Heart left ventricle (tissue), 16 donors: Measurements from ENCODE around the gene MAS1L. TPM values are rescaled to one million over a fixed set of nuclear protein-coding genes. Genes with fewer than 3 reads are reported as not detected.

ENCODE experiments used
- ATAC-seq, 4 donors: fragments of 200-7000 bp; cut with Tn5 transposase; one replicate each; pipeline ENCODE4 v1.9.1; 2020 to 2022; ENCODE audit warnings: moderate library complexity in 4 of 4, mild to moderate bottlenecking in 3 of 4, moderate number of reproducible peaks in 1 of 4
- DNase-seq, 5 donors: peaks; one replicate each; pipeline ENCODE4 v3.0.0-alpha.2; 2020
- H3K27ac ChIP-seq, 12 donors: fragments of 200-600 bp; sonication (generic) in 4 of 12; one replicate each; pipeline versions ENCODE4 v1.5.0 to v1.8.0; 2016 to 2022; ENCODE audit warnings: mild to moderate bottlenecking in 2 of 12
- H3K27me3 ChIP-seq, 9 donors: fragments of 200-600 bp; sonication (generic) in 2 of 9; one replicate each; pipeline versions ENCODE4 v1.5.1 to v1.8.0; 2016 to 2022; ENCODE audit warnings: mild to moderate bottlenecking in 3 of 9
- H3K36me3 ChIP-seq, 9 donors: fragments of 200-600 bp; sonication (generic) in 2 of 9; one replicate each; pipeline versions ENCODE4 v1.5.0 to v1.8.0; 2018 to 2022; ENCODE audit warnings: mild to moderate bottlenecking in 2 of 9
- H3K4me1 ChIP-seq, 12 donors: fragments of 200-600 bp; sonication (generic) in 4 of 12; one replicate each; pipeline versions ENCODE4 v1.5.0 to v1.8.0; 2016 to 2022; ENCODE audit warnings: mild to moderate bottlenecking in 3 of 12
- H3K4me3 ChIP-seq, 12 donors: fragments of 200-600 bp; sonication (generic) in 4 of 12; one replicate each; pipeline versions ENCODE4 v1.5.0 to v1.8.0; 2017 to 2022; ENCODE audit warnings: mild to moderate bottlenecking in 9 of 12, moderate library complexity in 4 of 12
- H3K9me3 ChIP-seq, 12 donors: fragments of 200-600 bp; sonication (generic) in 4 of 12; one replicate each; pipeline versions ENCODE4 v1.5.0 to v1.8.0; 2016 to 2022; ENCODE audit warnings: mild to moderate bottlenecking in 1 of 12
- CTCF ChIP-seq, 12 donors: fragments of 200-600 bp; sonication (generic) in 4 of 12; IDR thresholded peaks; one replicate each; pipeline versions ENCODE4 v1.5.0 to v1.8.0; 2018 to 2022; ENCODE audit warnings: antibody characterized with exemption in 12 of 12, mild to moderate bottlenecking in 5 of 12
- POLR2A ChIP-seq, 2 donors: fragments of 450-650 bp; IDR thresholded peaks; one replicate each; pipeline ENCODE4 v1.6.1; 2017; ENCODE audit warnings: antibody characterized with exemption in 2 of 2, mild to moderate bottlenecking in 2 of 2, moderate library complexity in 2 of 2
- WGBS, 4 donors: extraction: QIAGEN DNeasy Blood & Tissue Kit in 2 of 4; methylation state at CpG; one replicate each; pipeline versions ENCODE4 v1.1.5 to v1.1.7; 2013 to 2018; 5-methylcytosine and 5-hydroxymethylcytosine counted together
- intact Hi-C, 10 donors: fragments of 100-400 bp; cut with DNase I; formaldehyde crosslinking; loops; one replicate each; pipeline versions ENCODE4 v1.11.1 to v1.14.2; 2022
- polyA plus RNA-seq, 2 donors: library from polyadenylated mRNA; stranded (reverse); fragments of 200-250 nt; gene quantifications; one replicate each; pipeline ENCODE4 v1.2.3, GENCODE V29; 2013
- total RNA-seq, 9 donors: library from RNA; depleted of rRNA in 2 of 9; stranded (reverse); fragments of >200 nt in 2 of 9; fragmentation: NEBNext Ultra II Directional in 3 of 9; extraction: Animal tissue kit (Norgen Biotek cat#: 25700) in 3 of 9; gene quantifications; one replicate each; pipeline versions ENCODE4 v1.1.0 to v1.2.4, GENCODE V29; 2016 to 2023
- donor health status: ischemic (EF 13 %, LVEDD 7.1; RV severe dilation, severe dysfunction).
- donor health status: healthy with polysubstance abuse.
- donor health status: DM: no; HTN: yes; CAD: no.
- donor health status: DM: no; HTN: no; CAD: no.
- donor health status: ischemic (EF 25% LVEDD 6.9; RV normal size, moderate dysfunction).
- donor health status: ischemic (EF 25% LVEDD 5.7; RV mildly dilated, moderate dysfunction).
- donor health status: healthy.
- donor health status: DM: yes; HTN: yes; CAD: no.
- donor health status: ischemic (EF 35%, LVEDD 5.7; RV mildly dilated, moderate dysfunction).
- donor health status: nonischemic (EF 11% LVEDD 7.7; RV severe dilation, severe dysfunction).
- donor health status: DM: yes; HTN: yes; CAD: no.
- donor health status: PGD.
- donor health status: ischemic (EF 29% LVEDD 5.4; RV normal size, mild dysfunction).
- donor health status: nonischemic (EF 23%, LVEDD 6.1; RV moderate dilation, normal function).

The MAS1L gene
- total and polyA plus RNA-seq, 11 donors: not detected

GRCh38 chr6:29517728-29518440 lies 30.1 kb upstream of the MAS1L start:
- H3K36me3 ChIP-seq: no peaks in the 10 kb centered on the region
- H3K4me3 ChIP-seq: no peak overlapping the region
- DNase-seq (no peak), ATAC-seq (no peak)
- H3K9me3 ChIP-seq: peaks cover 0 to 3% (median 0%) of the 10 kb centered on the region in 12 donors
- TF ChIP-seq POLR2A (IDR thresholded peaks at IDR 0.05) (no peak), CTCF (IDR thresholded peaks at IDR 0.05) (no peak)
- no peak overlapping the region for H3K27ac ChIP-seq
- H3K4me1 ChIP-seq: no peaks in the 10 kb centered on the region
- H3K27me3 ChIP-seq: no peaks in the 10 kb centered on the region
- intact Hi-C loops: no loop called here
- 68 to 75% (median 73%) methylated on average over 4 to 7 of the region's 7 CpGs for WGBS, 4 donors

- 71 to 86% (median 78%) methylated on average over 1 of the region's 1 CpG for whole genome bisulfite sequencing, 4 donors
- ATAC-seq: no peak
- TF ChIP-seq POLR2A (IDR thresholded peaks at IDR 0.05): no peak
- Histone ChIP-seq H3K4me3 (no peak overlapping the region), H3K27me3 (no peaks in the 10 kb centered on the region), H3K9me3 (peaks cover 0 to 3% (median 0%) of the 10 kb centered on the region in 12 donors), H3K36me3 (no peaks in the 10 kb centered on the region), H3K4me1 (no peaks in the 10 kb centered on the region), H3K27ac (no peak overlapping the region)
- intact Hi-C loops: no loop called here
- DNase-seq: no peak
Measured at GRCh38 chr6:29517245-29517644, 29.5 kb upstream of the MAS1L start.

GRCh38 chr6:29516108-29516507 lies 28.4 kb upstream of the MAS1L start:
- Histone ChIP-seq H3K9me3 (peaks cover 0 to 3% (median 0%) of the 10 kb centered on the region in 12 donors), H3K4me1 (no peaks in the 10 kb centered on the region), H3K27me3 (peaks cover 0 to 2% (median 0%) of the 10 kb centered on the region in 9 donors), H3K27ac (no peak overlapping the region), H3K36me3 (no peaks in the 10 kb centered on the region), H3K4me3 (no peak overlapping the region)
- ATAC-seq (no peak), DNase-seq (no peak)
- TF ChIP-seq CTCF (IDR thresholded peaks at IDR 0.05) (no peak), POLR2A (IDR thresholded peaks at IDR 0.05) (no peak)
- WGBS, 4 donors: 71 to 81% (median 80%) methylated on average over 6 of the region's 6 CpGs
- intact Hi-C loops: no loop called here

DNA sequence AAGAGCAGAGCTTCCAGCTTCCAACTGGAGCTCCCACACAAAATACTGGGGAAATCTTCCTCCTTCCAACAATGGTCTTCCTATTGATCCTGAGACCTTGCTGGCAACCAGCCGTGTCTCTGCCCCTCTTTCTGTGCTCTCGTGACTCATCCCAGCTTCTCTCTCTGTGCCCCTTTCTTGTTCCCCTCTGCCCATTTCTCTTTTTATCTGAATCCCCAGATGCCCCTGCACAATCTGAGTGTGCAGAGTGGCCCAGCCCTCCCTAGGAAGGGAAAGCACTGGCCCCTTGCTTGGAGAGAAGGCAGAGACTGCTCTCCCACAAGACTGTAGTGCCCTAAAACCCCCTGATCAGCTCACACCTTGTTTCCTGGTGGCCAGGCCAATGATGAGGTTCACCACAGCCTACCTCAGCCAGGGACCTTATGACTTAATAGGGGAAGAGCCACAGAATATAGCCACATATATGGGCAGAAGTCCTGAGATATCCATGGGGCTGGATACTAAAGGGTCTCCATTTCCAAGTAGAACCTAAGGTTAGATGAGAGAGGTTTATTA lies 23.1 kb upstream of the MAS1L start:
- no peaks in the 10 kb centered on the region for H3K36me3 ChIP-seq
- 70 to 75% (median 71%) methylated on average over 2 of the region's 2 CpGs for WGBS, 4 donors
- peaks cover 0 to 8% (median 0%) of the 10 kb centered on the region in 9 donors for H3K27me3 ChIP-seq
- ATAC-seq (no peak), DNase-seq (no peak)
- intact Hi-C loops: no loop called here
- H3K4me3 ChIP-seq: no peak overlapping the region
- TF ChIP-seq CTCF (IDR thresholded peaks at IDR 0.05) (no peak), POLR2A (IDR thresholded peaks at IDR 0.05) (no peak)
- peaks cover 0 to 3% (median 0%) of the 10 kb centered on the region in 12 donors for H3K9me3 ChIP-seq
- H3K4me1 ChIP-seq: no peaks in the 10 kb centered on the region
- no peak overlapping the region for H3K27ac ChIP-seq
